HG02610 (cell line): ENCODE results near the gene AGAP1.

ENCODE experiments used
- ATAC-seq: cut with Tn5 transposase; IDR thresholded peaks from one replicate; pipeline ENCODE4 v1.9.1; 2021; ENCODE audit warnings: mild to moderate bottlenecking, moderate library complexity; ENCODE audit not compliant: unreplicated experiment

The AGAP1 gene

DNA sequence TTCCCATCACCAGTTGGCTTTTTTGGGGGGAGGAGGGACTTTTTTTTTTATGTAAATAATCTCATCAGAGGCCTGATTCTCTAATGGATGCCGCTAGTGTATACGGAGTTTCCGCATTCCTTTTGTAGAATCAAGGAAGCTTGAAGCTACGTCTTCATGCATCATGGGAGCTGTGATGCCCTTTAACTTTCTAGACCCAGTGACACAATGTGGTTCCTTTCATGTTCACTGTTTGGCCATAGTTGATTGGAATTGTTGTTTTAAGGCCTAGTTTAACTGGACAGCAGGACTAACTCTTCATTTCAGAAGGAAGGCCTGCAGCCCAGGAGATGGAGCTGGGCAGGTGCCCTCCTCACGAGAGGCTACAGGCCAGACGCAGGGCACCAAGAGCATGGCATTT lies 287.9 kb downstream of the AGAP1 start:
- ATAC-seq, result no peak

DNA sequence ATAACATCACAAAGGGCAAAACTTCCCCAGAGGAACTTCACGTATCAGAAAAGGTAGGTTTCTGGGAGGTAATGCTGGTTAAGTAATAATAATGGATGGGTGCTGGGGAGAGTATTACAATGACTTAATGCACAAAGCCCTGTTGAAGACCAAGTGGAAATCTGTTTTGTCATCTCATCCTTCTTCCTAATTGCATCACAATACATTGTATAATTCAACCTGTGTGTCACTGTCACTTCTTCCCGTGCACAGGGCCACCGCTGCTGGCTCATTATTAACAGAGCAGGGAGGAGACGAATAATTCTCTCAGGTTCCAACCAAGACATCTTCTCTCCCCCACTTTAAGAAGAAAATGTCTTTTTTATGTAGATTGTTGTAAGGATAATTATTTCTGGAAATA lies 290.9 kb downstream of the AGAP1 start:
- ATAC-seq, result no peak

DNA sequence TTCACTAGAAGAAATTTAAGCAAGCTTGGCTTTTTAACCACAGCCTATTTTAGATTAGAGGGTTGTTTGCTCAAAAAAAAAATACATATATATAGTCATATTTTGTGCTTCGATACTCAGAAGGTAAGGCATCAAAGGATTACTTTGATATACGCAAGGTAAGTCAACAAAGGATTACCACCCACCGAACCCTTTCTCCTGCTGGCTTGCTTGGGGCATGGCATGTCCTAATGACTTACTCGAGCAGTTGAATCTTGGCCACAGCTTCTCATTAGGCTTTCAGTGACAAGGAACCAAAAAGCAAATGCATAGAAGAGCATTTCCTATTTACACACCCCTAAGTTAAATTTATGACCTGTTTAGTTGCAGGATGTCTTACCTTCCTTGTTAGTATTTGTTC lies 295.7 kb downstream of the AGAP1 start:
- ATAC-seq, result no peak

DNA sequence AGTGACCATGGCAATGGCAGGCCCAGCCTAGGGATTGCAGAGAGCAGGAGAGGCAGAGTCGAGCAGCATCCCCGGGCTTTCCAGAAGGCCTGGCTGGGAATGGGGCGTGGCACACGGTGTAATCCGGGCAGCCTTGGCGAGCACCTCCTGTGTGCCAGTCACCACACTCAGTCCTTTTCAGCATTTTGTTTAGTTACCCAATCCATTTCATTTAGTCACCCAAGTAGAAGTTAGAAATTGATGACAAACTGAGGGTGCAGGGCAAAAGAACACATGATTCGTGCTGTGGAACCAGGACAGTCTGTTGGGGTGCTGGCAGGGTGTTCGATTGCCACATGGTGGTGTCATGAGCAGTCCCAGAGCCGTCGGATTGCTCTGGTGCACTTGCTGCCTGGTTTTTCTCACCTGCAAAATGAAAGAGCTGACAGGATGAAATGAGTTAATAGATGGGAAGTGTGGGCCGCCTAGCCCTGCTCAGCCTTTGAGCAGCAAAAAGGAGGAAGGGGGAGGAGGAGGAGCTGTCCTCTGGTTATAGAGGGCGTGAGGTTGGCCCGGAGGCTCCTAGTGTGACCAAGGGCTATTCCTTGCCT lies 299.4 kb downstream of the AGAP1 start:
- no peak for ATAC-seq

DNA sequence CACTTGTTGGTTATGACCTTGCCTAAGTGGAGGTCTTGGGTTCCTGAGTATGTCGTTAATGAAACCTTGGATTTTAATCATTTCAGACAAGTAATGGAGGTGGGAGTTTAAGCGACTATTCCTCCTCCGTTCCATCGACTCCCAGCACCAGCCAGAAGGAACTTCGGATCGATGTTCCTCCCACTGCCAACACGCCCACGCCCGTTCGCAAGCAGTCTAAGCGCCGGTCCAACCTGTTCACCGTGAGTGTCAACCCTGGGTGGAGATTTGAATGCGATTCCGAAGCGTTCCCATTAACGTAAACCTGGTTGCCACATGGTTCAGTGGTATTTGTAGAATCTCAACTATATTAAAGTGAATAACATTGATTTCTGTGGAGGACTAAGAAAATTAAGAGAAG lies 305.4 kb downstream of the AGAP1 start:
- no peak for ATAC-seq

DNA sequence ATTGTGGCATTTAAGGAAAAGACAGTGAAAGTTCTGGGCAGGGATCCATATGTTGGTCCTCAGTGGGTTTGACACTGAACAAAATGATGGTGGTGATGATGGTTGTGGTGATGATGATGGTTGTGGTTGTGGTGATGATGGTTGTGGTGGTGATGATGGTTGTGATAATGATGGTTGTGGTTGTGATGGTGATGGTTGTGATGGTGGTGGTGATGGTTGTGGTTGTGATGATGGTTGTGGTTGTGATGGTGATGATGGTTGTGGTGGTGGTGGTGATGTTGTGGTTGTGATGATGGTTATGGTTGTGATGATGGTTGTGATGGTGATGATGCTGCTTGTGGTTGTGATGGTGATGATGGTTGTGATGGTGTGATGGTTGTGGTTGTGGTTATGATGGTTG lies 308.7 kb downstream of the AGAP1 start:
- ATAC-seq, result no peak

DNA sequence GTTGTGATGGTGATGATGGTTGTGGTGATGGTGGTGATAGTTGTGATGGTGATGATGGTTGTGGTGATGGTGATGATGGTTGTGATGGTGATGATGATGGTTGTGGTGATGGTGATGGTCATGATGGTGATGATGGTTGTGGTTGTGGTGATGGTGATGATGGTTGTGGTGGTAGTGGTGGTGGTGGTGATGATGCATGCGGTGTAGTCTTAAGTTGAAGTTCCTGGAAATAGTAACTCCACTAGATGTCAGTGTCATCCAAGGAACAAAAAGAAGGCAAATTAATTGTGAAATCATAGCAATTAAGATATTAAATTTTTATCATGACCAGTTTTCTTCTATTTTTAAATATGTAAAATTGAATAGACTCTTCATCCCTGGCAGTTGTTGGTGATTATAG lies 309.2 kb downstream of the AGAP1 start:
- ATAC-seq, result no peak

DNA sequence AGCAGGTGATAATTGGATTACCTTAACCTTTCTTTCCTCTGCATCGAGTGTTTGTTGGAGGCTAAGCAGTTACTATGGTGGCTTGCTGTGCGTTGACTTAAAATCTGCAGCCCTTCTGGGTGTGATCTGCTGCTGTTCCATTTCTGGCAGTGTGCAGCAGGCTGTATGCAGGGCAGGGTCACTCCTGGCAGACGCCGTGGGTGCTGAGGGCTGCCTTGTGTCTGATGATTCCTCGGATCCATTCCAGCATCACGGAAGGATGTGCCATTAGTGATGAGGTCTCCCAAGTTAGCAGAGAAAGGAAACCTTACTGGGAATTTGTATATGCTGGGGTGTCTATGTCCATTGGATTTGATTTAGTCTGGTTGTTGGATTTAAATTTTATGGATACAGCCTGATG lies 310.8 kb downstream of the AGAP1 start:
- no peak for ATAC-seq

DNA sequence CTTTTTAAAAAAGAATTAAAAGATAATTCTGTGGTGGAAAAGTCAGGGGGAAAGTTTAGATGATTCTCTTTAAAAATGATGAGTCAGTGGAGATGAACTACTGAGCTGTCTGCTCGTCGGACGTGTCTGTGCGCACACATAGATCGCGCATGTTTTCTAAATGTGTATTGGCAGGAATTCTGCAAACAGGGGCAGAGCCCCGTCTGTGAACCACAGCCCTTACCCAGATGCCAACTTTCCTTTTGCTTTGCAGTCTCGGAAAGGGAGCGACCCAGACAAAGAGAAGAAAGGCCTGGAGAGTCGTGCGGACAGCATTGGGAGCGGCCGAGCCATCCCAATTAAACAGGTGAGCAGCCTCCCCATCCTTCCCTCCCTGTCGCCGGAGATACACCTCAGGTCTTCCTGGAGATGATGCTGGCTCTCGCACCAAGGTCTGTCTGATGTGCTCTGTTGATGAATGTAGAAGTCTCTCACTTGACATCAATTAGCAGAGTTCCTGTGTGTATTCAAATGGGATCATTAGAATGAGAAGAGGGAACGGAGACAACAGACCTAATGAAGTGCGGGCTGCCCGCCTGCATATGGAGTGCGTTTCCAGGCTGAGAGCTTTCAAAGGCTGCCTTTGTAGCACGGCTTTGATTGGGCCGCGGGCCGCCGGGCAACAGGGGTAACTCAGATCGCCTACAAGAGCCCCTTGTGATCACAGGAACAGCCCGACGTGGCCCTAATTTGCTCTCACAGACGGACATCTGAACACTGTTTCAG lies 313.3 kb downstream of the AGAP1 start:
- no peak for ATAC-seq

DNA sequence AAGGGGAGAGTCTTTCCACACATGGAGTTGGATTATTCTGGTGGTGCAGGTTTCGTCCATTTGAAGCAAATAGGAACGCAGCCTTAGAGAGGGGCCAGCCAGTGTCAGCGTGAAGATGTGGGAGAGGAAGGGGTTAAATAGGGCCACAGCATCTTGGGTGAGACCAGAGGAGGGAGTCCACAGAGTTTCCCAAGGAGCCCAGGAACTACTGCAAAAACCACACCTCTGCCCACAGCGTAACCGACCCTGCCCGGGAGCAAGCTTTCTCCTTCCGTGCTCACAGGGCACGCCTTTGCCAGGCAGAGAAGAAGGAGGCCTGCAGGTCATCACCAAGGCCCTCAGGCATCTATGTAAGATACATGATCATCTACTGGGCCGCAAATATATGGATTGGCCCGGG lies 314.5 kb downstream of the AGAP1 start:
- no peak for ATAC-seq

DNA sequence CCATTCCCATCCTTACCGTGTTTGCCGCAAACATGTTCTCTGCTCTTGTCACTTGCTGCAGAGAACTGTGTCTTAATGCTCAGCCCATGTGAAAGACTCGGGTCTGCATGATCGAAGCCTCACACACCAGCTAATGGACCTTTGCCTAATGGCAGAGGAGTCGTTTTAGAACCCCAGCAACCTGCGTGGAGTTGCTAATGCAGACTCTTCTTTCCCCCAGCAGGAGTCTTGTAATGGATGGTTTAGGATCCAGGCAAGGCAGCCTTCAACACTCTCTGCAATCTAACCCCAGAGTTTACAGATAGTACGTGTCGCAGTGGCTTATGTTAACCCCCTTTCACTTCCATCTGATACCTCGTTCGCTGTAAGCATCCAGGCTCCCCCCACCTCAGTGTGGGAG lies 316.4 kb downstream of the AGAP1 start:
- ATAC-seq, result no peak

DNA sequence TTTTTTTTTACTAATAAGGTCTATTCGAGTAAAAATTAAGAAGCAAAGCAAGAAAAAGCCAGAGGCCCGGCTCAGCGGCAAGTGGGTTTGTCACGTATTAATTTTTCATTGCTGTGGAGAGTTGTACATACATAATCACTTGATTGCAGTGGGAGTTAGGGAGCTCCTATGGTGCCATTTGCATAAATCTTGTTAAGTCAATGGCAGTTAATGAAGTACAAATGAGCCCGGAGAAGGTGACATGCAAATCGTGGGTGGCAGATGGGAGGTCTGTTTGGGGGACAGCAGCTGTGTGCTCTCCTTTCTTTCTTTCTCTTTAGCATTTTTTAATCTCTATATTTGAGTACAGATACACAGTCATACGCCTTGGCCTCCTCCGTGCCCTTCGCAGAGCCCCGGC lies 317.0 kb downstream of the AGAP1 start:
- ATAC-seq, result no peak

DNA sequence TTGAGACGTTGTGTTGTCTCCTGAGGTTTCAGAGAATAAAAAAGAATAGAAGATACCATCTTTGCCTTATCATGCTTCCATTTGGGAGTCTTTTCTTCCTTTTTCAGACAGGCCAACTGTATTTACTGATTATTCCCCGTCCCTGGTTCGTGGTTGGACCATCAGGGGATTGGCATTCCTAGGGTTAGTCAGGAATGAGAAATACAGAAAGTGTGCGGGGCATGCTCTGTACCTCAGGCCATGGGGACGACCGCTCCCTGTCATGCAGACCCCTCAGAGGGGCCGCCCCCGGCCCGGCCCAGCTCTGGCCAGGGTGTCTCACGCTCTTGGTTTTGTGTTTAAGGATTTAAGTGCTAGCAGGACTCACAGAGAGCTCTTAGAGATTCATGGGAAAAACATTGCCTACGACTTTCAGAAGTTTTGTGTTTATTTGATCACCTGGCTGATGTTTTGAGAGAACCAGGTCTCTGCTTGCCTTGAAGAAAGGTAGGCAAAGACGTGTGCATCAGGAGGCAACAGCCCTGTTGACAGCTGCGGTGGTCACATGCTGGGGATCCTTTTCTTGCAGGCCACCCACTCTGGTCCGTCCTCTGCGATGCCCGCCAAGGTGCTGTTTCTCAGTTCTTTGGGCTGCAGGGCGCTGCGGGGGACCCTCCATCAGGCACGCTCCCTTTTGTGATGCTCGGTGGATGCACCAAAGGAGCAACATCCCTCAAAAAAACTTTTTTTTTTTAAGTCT lies 317.8 kb downstream of the AGAP1 start:
- no peak for ATAC-seq

DNA sequence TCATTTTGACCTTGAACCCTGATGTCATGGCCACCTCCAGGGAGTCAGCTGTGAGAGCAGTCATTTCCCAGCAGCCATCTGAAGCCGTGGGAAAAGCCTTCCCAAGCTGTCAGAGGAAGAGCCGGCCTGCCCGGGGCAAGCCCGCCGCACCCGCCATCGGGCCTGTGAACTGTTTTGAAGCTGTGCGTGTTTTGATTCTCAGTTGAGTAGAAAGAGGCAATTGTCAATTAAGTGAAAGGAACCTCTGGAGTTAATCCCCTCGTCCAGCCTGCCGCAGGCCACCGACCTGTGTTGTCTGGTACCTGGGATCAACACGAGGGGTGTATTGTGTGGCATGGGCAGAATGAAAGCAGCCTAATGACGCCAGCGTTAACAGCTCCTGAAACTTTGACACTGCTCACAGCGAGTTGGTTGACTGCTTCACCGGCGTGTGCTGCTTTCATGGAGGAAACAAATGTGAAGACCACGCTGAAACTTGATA lies 318.4 kb downstream of the AGAP1 start:
- no peak for ATAC-seq

DNA sequence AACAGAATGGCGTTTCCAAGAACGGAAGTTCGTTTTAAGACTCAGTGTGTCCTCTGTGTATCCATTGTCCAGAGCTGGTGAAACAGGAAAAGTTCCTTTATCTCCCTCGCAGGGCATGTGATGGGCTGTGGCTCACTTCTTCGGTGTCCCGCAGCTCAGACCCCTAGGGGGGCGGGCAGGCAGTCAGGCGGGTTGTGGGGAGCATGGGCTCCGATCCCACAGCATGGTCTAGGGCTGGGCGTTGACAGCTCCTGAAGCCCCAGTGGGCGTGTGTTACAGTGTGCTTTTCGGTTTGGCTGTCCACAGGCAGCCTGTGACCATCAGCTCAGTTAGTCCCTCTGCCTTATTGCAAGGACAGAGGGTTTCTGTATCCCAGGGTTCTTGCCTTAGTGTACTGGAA lies 319.6 kb downstream of the AGAP1 start:
- no peak for ATAC-seq

DNA sequence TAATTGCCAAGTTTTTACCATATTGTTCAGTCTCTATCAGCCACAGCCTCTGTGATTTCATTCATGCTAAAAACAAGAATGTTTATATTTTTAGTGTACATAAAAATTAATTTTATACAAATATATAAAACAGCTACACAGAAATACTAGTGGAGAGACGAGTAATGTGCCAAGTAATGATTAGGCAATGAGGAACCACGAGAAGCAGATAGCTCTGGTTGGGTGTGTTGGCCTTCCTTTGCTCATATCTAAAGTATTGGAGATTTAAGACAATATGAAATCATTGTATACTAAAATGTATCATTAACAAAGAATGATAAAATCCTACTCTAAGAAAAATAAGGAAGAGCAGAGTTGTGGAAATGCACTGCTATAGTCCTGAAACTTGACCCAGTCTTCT lies 326.7 kb downstream of the AGAP1 start:
- ATAC-seq, result no peak

DNA sequence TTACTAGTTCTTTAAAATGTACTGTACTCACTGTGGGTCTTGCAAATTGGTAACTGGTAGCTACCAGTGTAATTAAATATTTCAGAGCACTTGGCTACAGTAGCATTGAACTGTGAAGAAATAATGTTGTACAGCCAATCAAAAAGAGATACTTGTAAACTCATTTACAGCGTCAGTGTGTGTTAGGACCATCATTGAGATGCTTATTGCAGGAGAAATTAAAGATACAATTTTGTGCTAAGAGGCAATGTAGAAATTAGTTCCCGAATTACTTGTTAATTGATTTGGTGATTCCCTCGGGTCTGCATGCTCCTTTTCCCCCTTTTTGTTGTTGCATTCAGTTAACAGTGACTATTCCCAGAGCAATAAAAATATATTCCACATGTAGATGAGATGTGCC lies 330.5 kb downstream of the AGAP1 start:
- ATAC-seq, result no peak

DNA sequence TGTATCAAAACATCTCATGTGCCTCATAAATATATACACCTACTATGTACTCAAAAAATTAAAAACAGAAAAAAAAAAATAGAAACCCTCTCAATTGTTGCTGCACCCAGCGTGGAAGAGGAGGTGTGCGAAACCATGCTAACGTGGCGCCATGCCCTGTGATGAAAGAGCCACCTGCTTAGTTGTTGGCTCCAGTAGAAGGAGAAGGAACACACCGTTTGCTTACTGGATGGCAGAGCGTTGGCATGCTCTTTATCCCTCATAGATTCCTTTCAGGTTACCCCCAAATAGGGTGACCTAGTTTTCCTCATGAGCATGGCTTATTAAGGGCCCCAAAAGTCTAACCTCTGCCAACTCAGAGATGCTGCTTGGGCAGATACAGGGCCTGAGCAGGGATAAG lies 332.1 kb downstream of the AGAP1 start:
- ATAC-seq, result no peak

DNA sequence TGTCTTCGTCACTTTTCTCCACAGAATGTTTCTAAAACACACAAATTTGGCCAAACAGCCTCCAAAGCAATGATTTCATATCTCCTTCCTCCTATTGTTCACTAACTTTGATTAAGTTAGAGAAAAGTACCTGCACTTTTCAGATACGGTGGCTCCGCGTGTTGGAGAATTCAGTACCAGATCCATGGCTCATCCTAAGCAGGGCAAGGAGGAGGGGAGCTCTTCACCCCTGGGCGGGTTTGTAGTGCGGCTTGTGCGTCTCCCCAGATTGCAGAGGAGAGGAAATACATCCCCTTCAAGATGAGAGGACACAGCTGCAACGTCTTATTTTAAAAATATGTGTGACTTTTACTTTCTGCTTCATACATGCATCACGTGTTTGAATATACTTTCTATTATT lies 333.0 kb downstream of the AGAP1 start:
- ATAC-seq, result no peak

DNA sequence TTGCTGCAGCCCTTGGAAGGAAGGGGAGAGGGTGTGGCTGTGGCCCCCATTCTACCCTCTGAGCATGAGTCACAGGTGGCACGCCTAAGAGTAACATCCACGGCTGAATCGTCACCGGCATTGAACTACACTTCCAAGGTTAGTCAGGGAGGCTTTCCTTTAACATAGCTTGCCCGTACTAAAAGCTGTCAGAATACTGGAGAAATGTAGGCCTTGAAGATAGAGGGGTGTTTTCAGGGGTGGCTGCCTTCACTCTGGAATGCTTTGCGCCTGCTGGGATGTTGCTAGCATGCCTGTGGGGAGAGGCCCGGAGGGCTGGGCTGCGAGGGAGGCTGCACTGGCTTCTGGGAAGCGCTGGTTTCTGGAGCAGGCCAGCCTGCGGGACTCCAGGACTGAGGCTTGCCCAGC lies 333.7 kb downstream of the AGAP1 start:
- ATAC-seq, result no peak

DNA sequence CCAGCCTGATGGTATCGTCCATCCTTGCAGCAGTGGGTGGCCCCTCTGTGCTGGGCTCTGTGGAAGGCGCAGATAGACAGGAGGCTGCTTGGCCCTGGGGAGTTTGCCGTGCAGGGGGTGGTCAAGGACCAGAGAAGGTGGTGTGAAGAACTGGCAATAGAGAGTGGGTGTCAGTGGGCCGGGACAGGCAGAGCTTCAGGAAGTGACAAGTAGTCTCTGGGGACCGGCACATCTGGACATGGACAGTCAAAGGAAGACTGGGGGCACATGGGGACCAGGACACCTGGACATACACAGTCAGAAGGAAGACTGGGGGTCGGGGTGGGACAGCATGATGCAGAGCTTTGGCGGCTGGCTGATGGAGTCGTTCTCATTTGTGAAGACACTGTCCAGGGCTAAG lies 335.9 kb downstream of the AGAP1 start:
- no peak for ATAC-seq

DNA sequence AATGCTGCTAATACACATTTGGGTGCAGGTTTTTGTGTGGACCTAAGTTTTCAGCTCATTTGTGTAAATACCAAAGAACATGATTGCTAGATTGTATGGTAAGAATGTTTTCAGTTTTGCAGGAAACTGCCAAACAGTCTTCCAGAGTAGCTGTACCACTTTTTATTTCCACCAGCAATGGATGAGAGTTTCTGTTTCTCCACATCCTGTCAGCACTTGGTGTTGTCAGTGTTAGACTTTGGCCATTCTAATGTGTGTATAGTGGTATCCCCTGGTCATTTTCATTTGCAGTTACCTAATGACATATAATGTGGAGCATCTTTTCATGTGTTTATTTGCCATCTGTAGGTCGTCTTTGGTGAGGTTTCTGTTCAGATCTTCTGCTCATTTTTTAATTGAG lies 337.9 kb downstream of the AGAP1 start:
- no peak for ATAC-seq
